Measurements from ENCODE around the gene CERS6. TPM values are rescaled to one million over a fixed set of nuclear protein-coding genes. Genes with fewer than 3 reads are reported as not detected.

CERS6 gene
- total RNA-seq, 4 donors from 2014 or later = 42.3 to 62.1 (median 50.6) TPM

- Histone ChIP-seq H3K9me3 (no peaks in the 10 kb centered on the region), H3K4me3 (no peak overlapping the region), H3K27ac (no peak overlapping the region), H3K27me3 (no peaks in the 10 kb centered on the region), H3K36me3 (no peaks in the 10 kb centered on the region), H3K4me1 (peaks cover 0 to 9% (median 5%) of the 10 kb centered on the region in 4 donors)
- in situ Hi-C loops (cut with MboI; ENCODE audit: low pct_ligation_motif_present in 1 of 4, low pct_unique_long_range_greater_than_20kb in 1 of 4, low sequenced_read_pairs in 3 of 4) = no loop called here
- intact Hi-C loops (cut with DNase I; ENCODE audit: low total_unique reads) = no loop called here
- 68 to 76% methylated on average over 6 of the region's 6 CpGs for WGBS, 2 donors (ENCODE audit: low coverage in 1 of 2)
- DNase-seq = no peak
- TF ChIP-seq CTCF (IDR thresholded peaks at IDR 0.05) = no peak
- TF ChIP-seq POLR2A (IDR thresholded peaks at IDR 0.05) = no peak
- no peak for TF ChIP-seq EP300 (IDR thresholded peaks at IDR 0.05; ENCODE audit: low read depth)
- TF ChIP-seq POLR2AphosphoS5 (IDR thresholded peaks at IDR 0.05) = peak; percentile 20 to 53 (median 50)
These were observed 112.6 kb downstream of the CERS6 start for GRCh38 chr2:168568476-168569267.

- no peak overlapping the region for H3K27ac ChIP-seq
- H3K27me3 ChIP-seq = no peaks in the 10 kb centered on the region
- peaks cover 0 to 9% (median 5%) of the 10 kb centered on the region in 4 donors for H3K4me1 ChIP-seq
- H3K36me3 ChIP-seq = no peaks in the 10 kb centered on the region
- intact Hi-C loops (cut with DNase I; ENCODE audit: low total_unique reads) = no loop called here
- 77 to 92% methylated on average over 5 of the region's 5 CpGs for WGBS, 2 donors (ENCODE audit: low coverage in 1 of 2)
- no peak for DNase-seq
- in situ Hi-C loops (cut with MboI; ENCODE audit: low pct_ligation_motif_present in 1 of 4, low pct_unique_long_range_greater_than_20kb in 1 of 4, low sequenced_read_pairs in 3 of 4) = no loop called here
- TF ChIP-seq EP300 (IDR thresholded peaks at IDR 0.05; ENCODE audit: low read depth) = no peak
- no peak for TF ChIP-seq POLR2A (IDR thresholded peaks at IDR 0.05)
- no peak overlapping the region for H3K4me3 ChIP-seq
- H3K9me3 ChIP-seq = no peaks in the 10 kb centered on the region
These were observed 115.0 kb downstream of the CERS6 start for GRCh38 chr2:168571061-168571460.

GRCh38 chr2:168573128-168573903 is 117.2 kb downstream of the CERS6 start:
- peaks cover 0 to 5% (median 2%) of the 10 kb centered on the region in 4 donors for H3K4me1 ChIP-seq
- H3K9me3 ChIP-seq = no peaks in the 10 kb centered on the region
- no peaks in the 10 kb centered on the region for H3K27me3 ChIP-seq
- no peak overlapping the region for H3K27ac ChIP-seq
- H3K36me3 ChIP-seq = no peaks in the 10 kb centered on the region
- in situ Hi-C loops (cut with MboI; ENCODE audit: low pct_ligation_motif_present in 1 of 4, low pct_unique_long_range_greater_than_20kb in 1 of 4, low sequenced_read_pairs in 3 of 4) (no loop called here), intact Hi-C loops (cut with DNase I; ENCODE audit: low total_unique reads) (no loop called here)
- TF ChIP-seq POLR2A (IDR thresholded peaks at IDR 0.05) = no peak
- TF ChIP-seq EP300 (IDR thresholded peaks at IDR 0.05; ENCODE audit: low read depth) = no peak
- TF ChIP-seq POLR2AphosphoS5 (IDR thresholded peaks at IDR 0.05) = no peak
- TF ChIP-seq CTCF (IDR thresholded peaks at IDR 0.05) = no peak
- H3K4me3 ChIP-seq = no peak overlapping the region
- WGBS, 2 donors (ENCODE audit: low coverage in 1 of 2) = 96% methylated on average over 1 of the region's 1 CpG; no CpG with 5 or more reads in 1 of the 2 donors
- DNase-seq = no peak

GRCh38 chr2:168574856-168575630 is 119.0 kb downstream of the CERS6 start:
- intact Hi-C loops (cut with DNase I; ENCODE audit: low total_unique reads) = no loop called here
- WGBS, 2 donors (ENCODE audit: low coverage in 1 of 2) = 75 to 82% methylated on average over 4 of the region's 4 CpGs
- no peak overlapping the region for H3K27ac ChIP-seq

More at GRCh38 chr2:168574856-168575630, 119.0 kb downstream of the CERS6 start:
- Histone ChIP-seq H3K27me3 (no peaks in the 10 kb centered on the region), H3K36me3 (no peaks in the 10 kb centered on the region), H3K4me1 (peaks cover 0 to 10% (median 3%) of the 10 kb centered on the region in 4 donors), H3K9me3 (no peaks in the 10 kb centered on the region), H3K4me3 (no peak overlapping the region)
- no peak for DNase-seq
- in situ Hi-C loops (cut with MboI; ENCODE audit: low pct_ligation_motif_present in 1 of 4, low pct_unique_long_range_greater_than_20kb in 1 of 4, low sequenced_read_pairs in 3 of 4) = no loop called here
- TF ChIP-seq CTCF (IDR thresholded peaks at IDR 0.05) = no peak
- no peak for TF ChIP-seq POLR2A (IDR thresholded peaks at IDR 0.05)
- no peak for TF ChIP-seq POLR2AphosphoS5 (IDR thresholded peaks at IDR 0.05)
- no peak for TF ChIP-seq EP300 (IDR thresholded peaks at IDR 0.05; ENCODE audit: low read depth)

Measured in transverse colon (tissue), 4 donors.